SK-N-SH (cell line): ENCODE results near the gene COL4A6. TPM values are rescaled to one million over a fixed set of nuclear protein-coding genes. Genes with fewer than 3 reads are reported as not detected.

Experiments used
- CTCF ChIA-PET: fragments of 300-600, 350-600 bp; formaldehyde crosslinking; extraction: SDS; loops from one replicate; lab custom pipeline; 2021; lab: Yijun Ruan, JAX
- POLR2A ChIA-PET: fragments of 350-600 bp; sonication (Branson Sonifier 250); formaldehyde crosslinking; extraction: SDS; loops from one replicate; lab custom pipeline; 2020; ENCODE audit warnings: antibody characterized with exemption, inconsistent platforms; lab: Yijun Ruan, JAX
- DNase-seq: peaks from one replicate; pipeline ENCODE4 v3.0.0; 2012
- H2AFZ ChIP-seq: fragments of 200-600 bp; sonication (generic); 2 replicates; pipeline ENCODE4 v1.8.1; 2016; ENCODE audit warnings: antibody characterized with exemption, mild to moderate bottlenecking, low read depth
- H3F3A ChIP-seq: fragments of 200-600 bp; sonication (generic); replicated peaks from 2 replicates; pipeline ENCODE3; 2016; ENCODE audit warnings: antibody characterized with exemption, mild to moderate bottlenecking; ENCODE audit not compliant: insufficient read depth
- H3K27ac ChIP-seq, 2 experiments: fragments of 200-500 bp in 1 of 2; fragments of 200-600 bp in 1 of 2; sonication (Bioruptor generic) in 1 of 2; sonication (generic), shearing (Covaris generic) in 1 of 2; 2 replicates each; pipeline versions ENCODE4 v1.5.1 to v1.6.1; 2014 to 2016; ENCODE audit warnings: low read depth in 2 of 2, inconsistent platforms in 1 of 2, low read length in 1 of 2, mild to moderate bottlenecking in 1 of 2, mixed read lengths in 1 of 2
- H3K27me3 ChIP-seq: fragments of 200-600 bp; sonication (generic), shearing (Covaris generic); 2 replicates; pipeline ENCODE4 v1.6.1; 2016; ENCODE audit warnings: mixed run types; ENCODE audit not compliant: insufficient read depth
- H3K36me3 ChIP-seq, 2 experiments: fragments of 200-500 bp in 1 of 2; fragments of 200-600 bp in 1 of 2; sonication (Bioruptor generic) in 1 of 2; sonication (generic) in 1 of 2; replicated peaks in 1 of 2; 2 replicates each; pipeline versions ENCODE3 to v1.5.1; 2014 to 2016; ENCODE audit warnings: low read length in 1 of 2, mild to moderate bottlenecking in 1 of 2; ENCODE audit not compliant: insufficient read depth in 2 of 2, control insufficient read depth in 1 of 2
- H3K4me1 ChIP-seq, 2 experiments: fragments of 200-500 bp in 1 of 2; fragments of 200-600 bp in 1 of 2; sonication (Bioruptor generic) in 1 of 2; sonication (generic), shearing (Covaris generic) in 1 of 2; 2 replicates each; pipeline versions ENCODE4 v1.5.1 to v1.6.1; 2014 to 2016; ENCODE audit warnings: low read depth in 1 of 2, low read length in 1 of 2, mixed run types in 1 of 2; ENCODE audit not compliant: insufficient read depth in 2 of 2, control insufficient read depth in 1 of 2
- H3K4me2 ChIP-seq: fragments of 200-600 bp; sonication (generic), shearing (Covaris generic); 2 replicates; pipeline ENCODE4 v1.6.1; 2017; ENCODE audit warnings: mixed run types
- H3K4me3 ChIP-seq, 2 experiments: fragments of 200-500 bp in 1 of 2; fragments of 200-600 bp in 1 of 2; sonication (Bioruptor generic) in 1 of 2; sonication (generic), shearing (Covaris generic) in 1 of 2; 2 replicates each; pipeline versions ENCODE4 v1.5.1 to v1.8.1; 2014 to 2016; ENCODE audit warnings: low read depth in 2 of 2, inconsistent platforms in 1 of 2, low read length in 1 of 2, mild to moderate bottlenecking in 1 of 2, mixed read lengths in 1 of 2, moderate library complexity in 1 of 2
- H3K79me2 ChIP-seq: fragments of 200-600 bp; sonication (generic); 2 replicates; pipeline ENCODE4 v1.8.1; 2017; ENCODE audit warnings: mild to moderate bottlenecking; ENCODE audit not compliant: insufficient read depth
- H3K9ac ChIP-seq: fragments of 200-600 bp; sonication (generic); 2 replicates; pipeline ENCODE4 v1.6.1; 2017; ENCODE audit warnings: mixed run types
- H3K9me2 ChIP-seq: fragments of 200-600 bp; sonication (generic); 2 replicates; pipeline ENCODE4 v1.6.1; 2017; ENCODE audit warnings: mixed run types
- H3K9me3 ChIP-seq: fragments of 200-600 bp; sonication (generic); 2 replicates; pipeline ENCODE4 v1.6.1; 2017; ENCODE audit warnings: mixed run types, mild to moderate bottlenecking, moderate library complexity
- H4K20me1 ChIP-seq: fragments of 200-600 bp; sonication (generic); 2 replicates; pipeline ENCODE4 v1.6.1; 2017; ENCODE audit warnings: mild to moderate bottlenecking, mixed run types; ENCODE audit not compliant: insufficient read depth
- CHD2 ChIP-seq: fragments of 150-350 bp; IDR thresholded peaks from 2 replicates; pipeline ENCODE4 v1.6.1; 2018; ENCODE audit warnings: low read length; ENCODE audit not compliant: partially characterized antibody
- ELF1 ChIP-seq: IDR thresholded peaks from 2 replicates; pipeline ENCODE4 v1.4.0; 2012
- FOSL2 ChIP-seq: IDR thresholded peaks from 2 replicates; pipeline ENCODE4 v1.4.0; 2012; ENCODE audit warnings: low read depth, mild to moderate bottlenecking, moderate library complexity, borderline replicate concordance
- FOXM1 ChIP-seq: IDR thresholded peaks from 2 replicates; pipeline ENCODE4 v1.4.0; 2012; ENCODE audit warnings: low read depth, mild to moderate bottlenecking
- GABPA ChIP-seq: IDR thresholded peaks from 2 replicates; pipeline ENCODE4 v1.4.0; 2012; ENCODE audit warnings: low read depth, mild to moderate bottlenecking
- GATA2 ChIP-seq: sonication (generic); formaldehyde crosslinking; IDR thresholded peaks from 2 replicates; pipeline ENCODE4 v1.5.0; 2020; ENCODE audit warnings: mild to moderate bottlenecking, missing genetic modification reagents
- IRF3 ChIP-seq: fragments of 150-350 bp; IDR thresholded peaks from 2 replicates; pipeline ENCODE4 v1.6.1; 2016; ENCODE audit warnings: mild to moderate bottlenecking, low read depth, low read length
- JUND ChIP-seq: IDR thresholded peaks from 2 replicates; pipeline ENCODE4 v1.4.0; 2012
- MEF2A ChIP-seq: IDR thresholded peaks from 2 replicates; pipeline ENCODE4 v1.4.0; 2012; ENCODE audit warnings: low read depth, borderline replicate concordance
- MXI1 ChIP-seq: IDR thresholded peaks from 2 replicates; pipeline ENCODE4 v1.6.1; 2012; ENCODE audit warnings: mild to moderate bottlenecking, low read depth, low read length, improper control_type of control experiment
- NFIC ChIP-seq: IDR thresholded peaks from 2 replicates; pipeline ENCODE4 v1.4.0; 2012; ENCODE audit warnings: borderline replicate concordance
- NRF1 ChIP-seq: IDR thresholded peaks from 2 replicates; pipeline ENCODE4 v1.6.1; 2012; ENCODE audit warnings: low read depth, mild to moderate bottlenecking, low read length
- RCOR1 ChIP-seq: fragments of 150-350 bp; IDR thresholded peaks from 2 replicates; pipeline ENCODE4 v1.6.1; 2017; ENCODE audit warnings: antibody characterized with exemption, low read length
- RFX5 ChIP-seq: IDR thresholded peaks from 2 replicates; pipeline ENCODE4 v1.6.1; 2012; ENCODE audit warnings: mild to moderate bottlenecking, improper control_type of control experiment, low read length
- RXRA ChIP-seq: IDR thresholded peaks from 2 replicates; pipeline ENCODE4 v1.4.0; 2012; ENCODE audit warnings: low read depth, mild to moderate bottlenecking, borderline replicate concordance
- SIN3A ChIP-seq: IDR thresholded peaks from 2 replicates; pipeline ENCODE4 v1.6.1; 2012; ENCODE audit warnings: low read depth, mild to moderate bottlenecking, low read length, moderate library complexity, borderline replicate concordance
- SMC3 ChIP-seq: IDR thresholded peaks from 2 replicates; pipeline ENCODE4 v1.6.1; 2012; ENCODE audit warnings: low read depth, low read length, improper control_type of control experiment
- TCF12 ChIP-seq: IDR thresholded peaks from 2 replicates; pipeline ENCODE4 v1.4.0; 2012
- TEAD4 ChIP-seq: IDR thresholded peaks from 2 replicates; pipeline ENCODE4 v1.4.0; 2012; ENCODE audit warnings: mild to moderate bottlenecking, borderline replicate concordance; ENCODE audit not compliant: insufficient read depth
- YY1 ChIP-seq: IDR thresholded peaks from 2 replicates; pipeline ENCODE4 v1.4.0; 2012; ENCODE audit warnings: low read depth, mild to moderate bottlenecking
- WGBS: methylation state at CpG from one replicate; pipeline ENCODE4 v1.1.6; 2017; ENCODE audit warnings: low lambda C conversion rate; 5-methylcytosine and 5-hydroxymethylcytosine counted together
- polyA plus RNA-seq, 3 experiments: library from polyadenylated mRNA; depleted of rRNA; stranded (reverse); fragments of >200 nt; gene quantifications; 2 replicates each; pipeline ENCODE4 v1.2.3, GENCODE V29; 2012
- TF ChIP-seq, protein P1 (sequence below): IDR thresholded peaks from 2 replicates; pipeline ENCODE4 v1.4.0; 2012; ENCODE audit warnings: low read depth, borderline replicate concordance
- TF ChIP-seq, protein P2 (sequence below): IDR thresholded peaks from 2 replicates; pipeline ENCODE4 v1.4.0; 2012; ENCODE audit warnings: low read depth

The COL4A6 gene
- polyA plus RNA-seq, 1 of the 3 experiments (the other 2 are of a cell fraction): not detected

DNA sequence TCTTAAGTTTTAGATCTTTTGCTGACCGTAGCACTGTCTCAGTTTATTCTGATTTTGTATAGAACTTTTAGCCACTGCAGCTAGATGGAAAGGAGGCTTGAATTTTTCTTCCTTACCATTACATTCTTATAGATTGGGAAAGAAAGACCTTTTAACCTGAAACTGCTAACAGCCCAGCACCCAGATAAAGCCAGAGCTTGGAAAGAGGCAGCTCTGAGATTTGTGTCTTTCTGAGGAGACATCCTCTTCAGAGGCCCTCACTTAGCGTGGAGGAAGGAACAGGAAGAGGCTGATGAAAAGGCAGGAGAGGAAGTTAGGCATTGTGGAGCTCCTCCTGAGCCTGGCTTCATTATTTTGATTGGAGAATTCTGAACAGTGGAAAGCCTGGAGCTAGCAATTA, 311.6 kb downstream of the COL4A6 start:
- ChIA-PET CTCF (interaction anchor here (1.2 kb wide), 1 partner anchor 13 kb away, joined by 3 read pairs; no protein-coding TSS in a partner anchor), POLR2A (no interaction called here)
- Histone ChIP-seq H3K9me3 (no peaks in the 10 kb centered on the region), H3K36me3 (no peaks in the 10 kb centered on the region), H2AFZ (no peak overlapping the region), H3K9me2 (no peaks in the 10 kb centered on the region), H3F3A (no peaks in the 10 kb centered on the region), H3K9ac (no peak overlapping the region), H3K27ac (no peak overlapping the region), H3K4me2 (no peak overlapping the region), H3K4me3 (no peak overlapping the region), H3K4me1 (peaks cover 0 to 2% of the 10 kb centered on the region in 2 experiments; a peak in 1 of 4 replicates), H4K20me1 (no peaks in the 10 kb centered on the region), H3K79me2 (no peaks in the 10 kb centered on the region), H3K27me3 (no peaks in the 10 kb centered on the region)
- TF ChIP-seq IRF3 (no peak), RFX5 (no peak), YY1 (no peak), CHD2 (no peak), GABPA (no peak), SMC3 (no peak), RXRA (no peak), MXI1 (no peak), FOSL2 (no peak), JUND (no peak), FOXM1 (no peak), ELF1 (no peak), NFIC (no peak), NRF1 (no peak), TCF12 (no peak)
- TF ChIP-seq, protein P1, sequence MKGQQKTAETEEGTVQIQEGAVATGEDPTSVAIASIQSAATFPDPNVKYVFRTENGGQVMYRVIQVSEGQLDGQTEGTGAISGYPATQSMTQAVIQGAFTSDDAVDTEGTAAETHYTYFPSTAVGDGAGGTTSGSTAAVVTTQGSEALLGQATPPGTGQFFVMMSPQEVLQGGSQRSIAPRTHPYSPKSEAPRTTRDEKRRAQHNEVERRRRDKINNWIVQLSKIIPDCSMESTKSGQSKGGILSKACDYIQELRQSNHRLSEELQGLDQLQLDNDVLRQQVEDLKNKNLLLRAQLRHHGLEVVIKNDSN: no peak
- TF ChIP-seq, protein P2, sequence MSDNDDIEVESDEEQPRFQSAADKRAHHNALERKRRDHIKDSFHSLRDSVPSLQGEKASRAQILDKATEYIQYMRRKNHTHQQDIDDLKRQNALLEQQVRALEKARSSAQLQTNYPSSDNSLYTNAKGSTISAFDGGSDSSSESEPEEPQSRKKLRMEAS: no peak
- DNase-seq: no peak
- 51% methylated on average over 2 of the region's 2 CpGs for WGBS

DNA sequence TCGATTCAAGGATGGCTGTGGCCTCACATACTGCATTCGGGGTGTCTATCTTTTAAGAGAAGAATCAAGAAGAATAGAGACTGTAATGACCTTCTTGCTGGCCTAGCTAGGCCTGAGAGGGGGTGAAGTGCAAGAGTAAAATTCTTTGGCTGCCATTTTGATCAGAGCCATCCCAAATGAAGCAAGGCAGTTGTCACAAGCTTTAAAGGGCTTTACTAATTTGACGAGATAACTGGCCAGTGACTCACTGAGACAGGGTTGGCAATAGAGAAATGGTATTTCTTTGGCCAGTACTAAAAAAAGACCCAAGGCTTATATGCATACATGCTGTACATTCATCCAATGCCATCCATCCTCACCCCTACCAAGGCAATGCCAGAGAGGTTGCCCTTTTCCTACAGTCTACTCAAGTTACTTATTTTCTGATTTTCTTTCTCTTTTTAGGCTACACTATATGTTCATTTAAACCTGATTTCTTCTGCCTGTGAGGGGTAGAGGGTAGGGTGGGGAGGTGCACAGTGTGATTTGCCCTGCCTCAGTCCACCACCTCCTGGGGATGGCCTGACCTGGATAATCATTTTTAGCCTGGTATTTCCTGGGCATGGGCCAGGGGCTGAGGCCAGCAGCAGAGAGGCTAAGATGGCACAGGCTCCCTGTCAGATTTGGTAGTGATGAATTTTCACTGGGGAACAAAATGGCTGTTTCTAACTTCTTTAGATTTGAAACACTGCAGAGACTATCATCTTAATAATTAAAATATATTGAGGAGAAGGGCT, 314.4 kb downstream of the COL4A6 start:
- Histone ChIP-seq H3K4me3 (no peak overlapping the region), H3K79me2 (no peaks in the 10 kb centered on the region), H4K20me1 (no peaks in the 10 kb centered on the region), H3K4me2 (no peak overlapping the region), H3K9me2 (no peaks in the 10 kb centered on the region), H3K9ac (no peak overlapping the region), H3K9me3 (no peaks in the 10 kb centered on the region), H3K36me3 (no peaks in the 10 kb centered on the region), H3F3A (no peaks in the 10 kb centered on the region), H3K27me3 (no peaks in the 10 kb centered on the region), H3K4me1 (peaks cover 0 to 2% of the 10 kb centered on the region in 2 experiments; a peak in 1 of 4 replicates), H2AFZ (no peak overlapping the region), H3K27ac (no peak overlapping the region)
- ChIA-PET POLR2A (no interaction called here), CTCF (no interaction called here)
- no peak for DNase-seq
- TF ChIP-seq RCOR1 (no peak), MEF2A (no peak), SIN3A (no peak), RXRA (no peak), GATA2 (CRISPR knock-in tag) (no peak), GABPA (no peak), TEAD4 (no peak), NRF1 (no peak)
- 47% methylated on average over 3 of the region's 3 CpGs for WGBS
